Right kidney (tissue), 1 donor: ENCODE measurements around the gene SUGCT.
A peak's percentile ranks its signal among the peaks of the same experiment; 100 is the strongest.

Experiments used
- DNase-seq: peaks from one replicate; pipeline ENCODE4 v3.0.0-alpha.2; 2016

SUGCT gene

GRCh38 chr7:40527723-40528122, 392.9 kb downstream of the SUGCT start:
- no peak for DNase-seq

GRCh38 chr7:40530292-40530691, 395.5 kb downstream of the SUGCT start:
- DNase-seq, result no peak

DNA sequence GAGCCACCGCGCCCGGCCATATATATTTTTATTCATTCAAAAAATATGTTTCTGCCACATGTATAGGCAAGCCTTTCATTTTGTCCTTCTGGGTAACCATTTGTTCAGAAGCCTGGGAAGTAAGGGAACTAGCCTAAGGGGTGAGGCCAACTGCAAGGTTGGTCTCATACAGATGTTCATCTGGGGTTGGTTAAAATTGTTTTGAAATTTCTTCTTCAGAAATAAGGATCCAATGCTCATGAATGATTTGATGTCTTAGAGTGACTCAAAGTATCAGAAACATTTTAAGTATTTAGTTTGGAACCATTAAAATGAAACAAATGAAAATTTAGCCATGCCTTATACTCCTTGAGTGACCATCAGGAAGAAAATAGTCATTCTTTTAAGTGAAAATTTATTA, 397.2 kb downstream of the SUGCT start:
- DNase-seq, result no peak

DNA sequence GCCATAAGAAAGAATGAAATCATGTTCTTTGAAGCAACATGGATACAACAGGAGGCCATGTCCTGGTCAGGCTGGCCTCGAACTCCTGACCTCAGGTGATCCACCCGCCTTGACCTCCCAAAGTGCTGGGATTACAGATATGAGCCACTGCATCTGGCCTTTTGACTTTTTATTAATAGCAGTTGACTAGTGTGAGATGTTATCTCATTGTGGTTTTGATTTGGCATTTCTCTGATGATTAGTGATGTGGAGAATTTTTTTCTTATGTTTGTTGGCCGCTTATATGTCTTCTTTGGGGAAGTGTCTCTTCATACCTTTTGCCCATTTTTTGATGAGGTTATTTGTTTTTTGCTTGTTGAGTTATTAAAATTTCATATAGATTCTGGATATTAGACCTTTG, 400.9 kb downstream of the SUGCT start:
- no peak for DNase-seq

DNA sequence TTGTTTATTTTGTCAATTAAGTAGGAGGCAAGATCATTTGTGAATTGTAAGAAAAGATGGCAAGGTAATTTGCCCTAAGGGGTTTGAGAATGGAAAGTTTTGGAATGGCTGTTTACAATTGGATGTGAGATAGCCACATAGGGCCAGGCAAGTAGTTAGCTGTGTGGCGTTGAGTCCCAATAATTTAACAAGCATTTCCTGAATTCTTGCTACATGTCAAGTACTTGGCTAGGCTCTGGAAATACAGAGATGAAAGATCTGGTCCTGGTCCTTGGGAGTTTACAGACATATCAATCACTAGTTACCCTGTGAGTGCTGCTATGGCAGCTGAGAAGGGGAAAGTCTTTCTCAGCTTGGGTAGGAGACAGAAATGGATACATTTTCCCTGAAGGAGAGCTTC, 401.6 kb downstream of the SUGCT start:
- DNase-seq, result no peak

- DNase-seq, result no peak
Observed at GRCh38 chr7:40538281-40538680, 403.5 kb downstream of the SUGCT start.

DNA sequence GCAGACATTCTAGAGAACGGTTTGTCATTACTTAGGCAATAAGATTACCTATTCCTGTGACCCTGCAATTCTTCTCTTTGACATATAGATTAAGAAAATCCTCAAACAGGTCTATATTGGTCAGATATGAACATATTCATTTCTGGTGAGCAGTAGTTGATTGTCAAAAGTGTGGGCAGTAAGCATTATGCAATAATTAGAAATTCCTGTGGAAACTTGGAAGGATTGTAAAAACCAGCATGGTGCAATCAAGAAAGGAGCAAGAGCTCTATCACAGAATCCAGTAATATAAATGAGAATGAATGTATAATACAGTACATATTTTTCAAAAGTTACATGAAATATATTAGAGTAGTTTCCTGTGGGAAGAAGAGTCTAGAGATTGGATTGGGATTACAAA, 406.5 kb downstream of the SUGCT start:
- DNase-seq, result no peak

DNA sequence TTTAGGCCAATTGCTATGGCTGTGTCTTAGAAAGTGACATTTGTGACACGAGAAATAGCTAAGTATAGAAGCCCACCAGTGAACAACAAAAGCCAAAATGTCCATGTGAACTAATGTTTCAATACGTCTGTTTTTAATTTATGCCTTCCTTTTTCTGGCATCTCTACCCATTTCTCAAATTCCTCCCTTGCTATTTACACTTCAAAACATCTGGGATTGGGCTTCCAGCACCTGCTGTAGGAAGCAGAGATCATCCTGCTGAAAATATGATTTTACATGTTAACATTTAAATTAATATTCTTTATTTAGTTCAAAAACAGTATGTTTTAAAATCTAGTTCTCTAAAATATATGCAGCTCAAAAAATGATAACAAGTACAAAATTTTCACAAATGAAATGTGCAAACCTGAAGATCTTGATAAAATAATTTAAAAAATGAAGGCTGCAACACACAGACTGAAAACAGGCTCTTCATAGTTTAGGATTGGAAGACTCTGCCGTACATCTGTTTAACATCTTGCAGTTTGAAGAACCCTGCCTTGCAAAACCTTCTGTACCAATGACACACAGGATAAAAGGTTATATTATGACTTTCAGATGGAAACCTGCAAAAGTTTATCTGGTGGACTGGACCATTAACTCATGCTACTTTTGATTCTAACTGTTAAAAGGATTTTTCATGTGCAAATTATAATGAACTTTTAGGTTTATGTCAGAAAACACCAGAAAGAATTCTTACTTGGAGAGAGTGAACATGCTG, 408.4 kb downstream of the SUGCT start:
- no peak for DNase-seq

DNA sequence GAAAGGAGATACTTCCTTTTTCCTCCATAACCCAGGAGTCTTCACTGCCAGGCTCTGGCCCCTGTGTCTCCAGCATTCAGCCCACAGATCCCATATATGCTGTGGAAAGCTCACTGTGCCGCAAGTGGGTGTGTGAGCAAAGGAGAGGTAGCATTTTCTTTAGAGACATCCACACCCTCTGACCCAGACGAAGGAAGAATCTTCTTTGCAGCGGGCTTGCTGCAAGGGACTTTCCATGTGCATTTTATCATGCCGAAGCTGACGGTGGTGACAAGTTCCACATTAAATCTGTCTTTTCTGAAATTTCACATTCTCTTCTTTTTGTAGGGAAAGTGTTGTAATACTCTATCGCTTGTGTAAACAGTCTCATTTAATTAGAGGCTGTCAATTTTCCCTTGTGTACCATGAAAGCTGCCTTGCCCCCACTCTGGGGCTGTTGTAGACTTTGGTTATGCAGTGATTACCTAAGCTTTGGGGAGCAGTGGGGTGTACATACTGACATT, 409.5 kb downstream of the SUGCT start:
- no peak for DNase-seq

GRCh38 chr7:40544871-40545303, 410.1 kb downstream of the SUGCT start:
- DNase-seq, result no peak

DNA sequence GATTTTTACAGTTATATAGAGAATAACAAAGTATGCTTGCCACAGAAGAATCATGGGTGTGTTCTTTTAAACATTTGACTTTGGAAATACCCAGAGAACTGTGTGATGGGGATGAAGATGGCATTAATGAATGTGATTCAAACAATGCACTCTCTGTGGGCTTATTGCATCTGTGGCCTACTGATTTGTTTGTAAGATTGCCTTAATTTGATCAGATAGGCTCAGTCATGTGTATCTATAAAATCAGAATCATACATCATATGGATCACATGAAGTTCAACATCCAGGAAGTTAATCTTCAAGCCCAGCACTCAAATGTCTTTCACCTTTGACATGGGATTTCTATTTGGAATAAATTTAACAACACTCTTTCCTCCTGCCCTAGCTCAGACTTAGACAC, 410.9 kb downstream of the SUGCT start:
- DNase-seq, result no peak

- DNase-seq, result no peak
Observed at GRCh38 chr7:40546616-40547501, 412.1 kb downstream of the SUGCT start.

- no peak for DNase-seq
Observed at GRCh38 chr7:40549372-40550039, 414.7 kb downstream of the SUGCT start.

GRCh38 chr7:40551685-40552576, 417.1 kb downstream of the SUGCT start:
- DNase-seq, result peak; percentile 29

DNA sequence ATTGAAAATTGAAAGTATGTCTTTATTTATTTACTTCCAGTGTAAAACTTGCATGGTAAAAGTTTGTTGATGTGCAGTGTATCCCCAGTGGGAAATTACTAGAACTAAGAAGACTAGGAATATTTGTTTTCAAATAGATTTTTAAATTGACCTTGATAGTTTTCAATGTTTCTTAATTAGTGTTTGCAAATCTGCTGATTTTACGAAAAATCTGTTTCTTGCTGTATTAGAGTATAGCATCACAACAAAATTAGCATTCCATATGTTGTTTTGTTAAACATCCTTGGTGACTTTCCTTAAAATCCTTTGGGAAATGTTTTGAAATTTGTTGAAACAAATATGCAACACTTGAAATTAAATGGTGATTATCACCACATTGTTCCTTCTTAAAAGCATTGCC, 425.9 kb downstream of the SUGCT start:
- no peak for DNase-seq

GRCh38 chr7:40566879-40567278, 432.1 kb downstream of the SUGCT start:
- no peak for DNase-seq

- DNase-seq, result no peak
Observed at GRCh38 chr7:40569326-40569725, 434.5 kb downstream of the SUGCT start.

GRCh38 chr7:40570223-40570622, 435.4 kb downstream of the SUGCT start:
- no peak for DNase-seq

DNA sequence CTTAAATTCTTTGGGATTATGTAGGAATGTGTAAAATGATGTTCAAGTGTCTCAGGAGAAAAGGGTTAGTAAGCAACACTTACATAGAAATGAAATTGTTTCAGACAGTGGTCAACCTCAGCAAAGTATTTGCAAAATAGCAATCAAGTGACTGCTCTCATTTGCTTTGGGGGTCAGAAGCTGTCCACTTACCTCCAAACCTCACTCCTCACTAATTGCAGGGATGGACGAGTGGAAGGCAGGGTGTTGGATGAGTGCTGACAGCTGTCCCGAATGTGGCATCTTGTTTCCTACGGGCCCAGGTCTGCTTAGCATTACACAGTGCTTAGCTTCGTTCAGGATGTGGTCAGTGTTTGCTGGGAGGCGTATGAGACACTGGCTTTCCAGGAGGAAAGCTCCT, 437.0 kb downstream of the SUGCT start:
- no peak for DNase-seq

- no peak for DNase-seq
Observed at GRCh38 chr7:40572810-40573465, 438.1 kb downstream of the SUGCT start.

DNA sequence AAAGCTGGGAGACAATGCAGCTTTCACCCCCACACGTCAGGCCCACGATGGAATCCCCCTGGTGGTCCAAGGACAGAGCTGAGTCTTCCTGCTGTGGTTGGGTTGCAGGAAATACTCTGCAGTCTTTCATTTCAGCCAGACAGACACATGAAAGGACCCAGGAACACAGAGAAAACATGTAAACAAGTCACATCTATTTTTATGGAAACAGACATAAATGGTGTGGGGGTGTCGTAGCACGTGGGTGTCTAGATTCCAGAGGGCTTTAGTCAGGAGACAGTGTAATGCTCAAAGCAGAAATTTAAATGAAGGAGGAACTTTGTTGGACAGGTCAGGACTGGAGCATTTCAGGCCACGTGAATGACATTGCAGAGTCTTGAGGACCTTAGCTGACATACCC, 444.6 kb downstream of the SUGCT start:
- no peak for DNase-seq
